ENCODE measurements around the gene PYGL. TPM values are rescaled to one million over a fixed set of nuclear protein-coding genes. Genes with fewer than 3 reads are reported as not detected.
A peak's percentile ranks its signal among the peaks of the same experiment; 100 is the strongest.

Gene PYGL
- total and polyA plus RNA-seq, 2 donors (not counting 3 experiments of a cell fraction or from before 2014, with no cell fraction given) = 15.1 to 45.7 TPM

GRCh38 chr14:50887476-50887875, 56.8 kb downstream of the PYGL start:
- intact Hi-C loops (cut with micrococcal nuclease) = no loop called here
- ChIA-PET POLR2A (no interaction called here), CTCF (interaction anchor here (0.8 kb wide), 1 partner anchor 27 kb away, joined by 3 read pairs; no protein-coding TSS in a partner anchor)
- Histone ChIP-seq H3K4me1 (ENCODE audit: control insufficient read depth, extremely low read depth, insufficient read depth, low read length) (no peaks in the 10 kb centered on the region), H4K20me1 (replicated peaks; ENCODE audit: control insufficient read depth, extremely low read depth, insufficient read depth, low read length) (no peaks in the 10 kb centered on the region), H3K27ac (ENCODE audit: insufficient read depth, low read depth, low read length) (no peak overlapping the region), H3K27me3 (ENCODE audit: control insufficient read depth in 2 of 2, insufficient read depth in 2 of 2, low read length in 2 of 2) (peaks cover 0 to 3% of the 10 kb centered on the region in 2 experiments), H3K9me1 (replicated peaks; ENCODE audit: control insufficient read depth, extremely low read depth, insufficient read depth, low read length) (no peaks in the 10 kb centered on the region), H2AFZ (ENCODE audit: low read depth, low read length) (no peak overlapping the region), H3K79me2 (ENCODE audit: control insufficient read depth, insufficient read depth, low read length) (no peaks in the 10 kb centered on the region), H3K36me3 (ENCODE audit: control insufficient read depth in 2 of 2, extremely low read depth in 1 of 2, insufficient read depth in 2 of 2, low read length in 2 of 2) (no peaks in the 10 kb centered on the region), H3K9ac (replicated peaks; ENCODE audit: extremely low read depth, insufficient read depth, low read length) (no peak overlapping the region), H3K9me3 (replicated peaks; ENCODE audit: control insufficient read depth, insufficient read depth, low read length) (no peaks in the 10 kb centered on the region), H3K4me2 (ENCODE audit: insufficient read depth, low read length) (no peak overlapping the region), H3K4me3 (replicated peaks in 1 of 3; ENCODE audit: insufficient read depth in 1 of 3, low read depth in 1 of 3, low read length in 3 of 3) (no peak overlapping the region)
- no peak for DNase-seq (ENCODE audit: low read depth, low spot score)
- no TSS peak for BruUV-seq (replicated peaks)
- TF ChIP-seq POLR2AphosphoS5 (IDR thresholded peaks at IDR 0.05; ENCODE audit: insufficient read depth, low read depth, low read length) = no peak
- TF ChIP-seq CTCF (IDR thresholded peaks at IDR 0.05; ENCODE audit: extremely low read depth in 1 of 2, insufficient read depth in 1 of 2, low read depth in 1 of 2, low read length in 2 of 2) = no peak
- no peak for TF ChIP-seq GATA2 (IDR thresholded peaks at IDR 0.05; ENCODE audit: insufficient read depth, insufficient read length, low read depth, low read length)
- no peak for TF ChIP-seq JUN (IDR thresholded peaks at IDR 0.05; ENCODE audit: borderline replicate concordance, insufficient read depth, insufficient read length, low read depth)
- TF ChIP-seq MYC (IDR thresholded peaks at IDR 0.05; ENCODE audit: low read depth, low read length) = no peak
- TF ChIP-seq EZH2 (IDR thresholded peaks at IDR 0.05; ENCODE audit: borderline replicate concordance, low read depth, low read length, severe bottlenecking) = no peak
- TF ChIP-seq MAX (IDR thresholded peaks at IDR 0.05; ENCODE audit: insufficient read depth, insufficient read length) = no peak
- FAIRE-seq = peak; percentile 46
- dilution Hi-C loops (cut with MboI; ENCODE audit: extremely low pct_ligation_motif_present, low sequenced_read_pairs) = no loop called here
